ENCODE measurements around the gene FNDC8. TPM values are rescaled to one million over a fixed set of nuclear protein-coding genes. Genes with fewer than 3 reads are reported as not detected.

The FNDC8 gene
- total and polyA plus RNA-seq, 7 donors: not detected

- no peak overlapping the region for H3K4me3 ChIP-seq
- peaks cover 14% of the 10 kb centered on the region for H3K4me1 ChIP-seq
- WGBS, 3 donors: 79 to 85% (median 84%) methylated on average over 12 of the region's 12 CpGs
- no peak for TF ChIP-seq CTCF (IDR thresholded peaks at IDR 0.05)
- ATAC-seq (no peak), DNase-seq (no peak)
- intact Hi-C loops (cut with DNase I): loop anchor here (5.0 kb wide), 4 partner anchors 115 to 695 kb away; no protein-coding TSS in a partner anchor
- H3K27me3 ChIP-seq (ENCODE audit: insufficient read depth in 3 of 3, low read length in 2 of 3): no peaks in the 10 kb centered on the region
- no peak overlapping the region for H3K27ac ChIP-seq
- H3K36me3 ChIP-seq (ENCODE audit: insufficient read depth in 1 of 2, low read depth in 1 of 2): no peaks in the 10 kb centered on the region
- no peaks in the 10 kb centered on the region for H3K9me3 ChIP-seq
Observed at GRCh38 chr17:35116845-35117244, 4.6 kb upstream of the FNDC8 start.

DNA sequence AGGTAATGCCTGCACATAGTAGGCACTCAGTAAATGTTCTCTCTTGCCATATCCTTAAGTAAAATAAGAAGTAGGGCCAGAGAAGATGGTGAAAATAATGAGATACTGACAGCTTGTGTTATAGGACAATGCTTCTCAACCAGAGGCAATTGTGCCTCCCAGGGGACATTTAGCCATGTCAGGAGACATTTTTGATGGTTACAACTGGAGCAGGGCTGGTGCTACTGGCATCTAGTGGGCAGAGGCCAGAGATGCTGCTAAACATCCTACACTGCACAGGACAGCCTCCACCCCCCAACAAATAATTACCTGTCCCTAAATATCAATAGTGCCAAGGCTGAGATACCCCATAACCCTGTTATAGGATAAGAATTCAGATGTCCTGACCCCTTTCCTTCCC lies 3.4 kb upstream of the FNDC8 start:
- Histone ChIP-seq H3K36me3 (ENCODE audit: insufficient read depth in 1 of 2, low read depth in 1 of 2) (no peaks in the 10 kb centered on the region), H3K27me3 (ENCODE audit: insufficient read depth in 3 of 3, low read length in 2 of 3) (no peaks in the 10 kb centered on the region), H3K9me3 (no peaks in the 10 kb centered on the region), H3K4me1 (peaks cover 14% of the 10 kb centered on the region), H3K27ac (no peak overlapping the region), H3K4me3 (no peak overlapping the region)
- TF ChIP-seq CTCF (IDR thresholded peaks at IDR 0.05): no peak
- no peak for ATAC-seq
- intact Hi-C loops (cut with DNase I): loop anchor here (2.0 to 5.0 kb wide), 5 partner anchors 116 to 696 kb away; no protein-coding TSS in a partner anchor
- DNase-seq: no peak

GRCh38 chr17:35119370-35120165 lies 1.8 kb upstream of the FNDC8 start, which contains the start of gene RAD51D:
RAD51D (minus strand) TSS chr17:35119860; CDS start chr17:35119613, 247 bp downstream.
- WGBS, 3 donors: 0 to 2% (median 1%) methylated on average over 56 to 72 of the region's 72 CpGs
- Histone ChIP-seq H3K36me3 (ENCODE audit: insufficient read depth in 1 of 2, low read depth in 1 of 2) (no peaks in the 10 kb centered on the region), H3K9me3 (no peaks in the 10 kb centered on the region), H3K4me1 (peaks cover 14% of the 10 kb centered on the region), H3K27me3 (ENCODE audit: insufficient read depth in 3 of 3, low read length in 2 of 3) (no peaks in the 10 kb centered on the region), H3K4me3 (peak within 1 kb of the TSS; percentile 93), H3K27ac (peak within 1 kb of the TSS; percentile 62)
- ATAC-seq (peak; percentile 97 to 99 (median 98)), DNase-seq (peak; percentile 74 to 87)
- TF ChIP-seq CTCF (IDR thresholded peaks at IDR 0.05): peak; percentile 89
- intact Hi-C loops (cut with DNase I): loop anchor here (1.0 to 5.0 kb wide), 7 partner anchors 21 to 699 kb away; no protein-coding TSS in a partner anchor

GRCh38 chr17:35127751-35128514 lies 6.5 kb downstream of the FNDC8 start:
- Histone ChIP-seq H3K9me3 (no peaks in the 10 kb centered on the region), H3K4me1 (no peaks in the 10 kb centered on the region), H3K36me3 (ENCODE audit: insufficient read depth in 1 of 2, low read depth in 1 of 2) (peaks cover 0 to 22% of the 10 kb centered on the region in 2 donors), H3K27me3 (ENCODE audit: insufficient read depth in 3 of 3, low read length in 2 of 3) (no peaks in the 10 kb centered on the region), H3K4me3 (no peak overlapping the region), H3K27ac (no peak overlapping the region)
- WGBS, 3 donors: 41 to 55% (median 52%) methylated on average over 11 of the region's 11 CpGs
- ATAC-seq: peak in 1 of 4 donors; percentile 33
- intact Hi-C loops (cut with DNase I): no loop called here
- no peak for TF ChIP-seq CTCF (IDR thresholded peaks at IDR 0.05)
- peak in 1 of 2 donors; percentile 22 for DNase-seq
